ENCODE data around the gene FAM83B.

FAM83B gene

DNA sequence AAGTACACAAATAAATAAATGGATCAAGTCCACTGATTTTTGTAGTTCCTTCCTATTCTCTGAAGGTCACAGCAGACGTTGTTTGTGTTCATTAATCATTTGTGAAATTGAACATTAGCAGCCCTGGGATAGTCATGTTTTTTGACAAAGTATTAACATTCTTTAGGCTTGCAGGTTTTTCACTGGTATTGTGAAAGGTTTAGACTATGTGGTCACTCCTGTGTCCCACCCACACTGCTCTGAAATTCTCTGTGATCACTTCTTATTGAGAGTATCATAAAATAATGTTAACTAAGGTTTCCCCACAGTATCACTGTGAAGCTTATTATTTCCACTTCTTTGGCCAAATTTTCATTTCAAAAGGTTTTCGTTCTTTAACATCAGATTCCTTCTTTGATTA lies 3.5 kb downstream of the FAM83B start:
- Histone ChIP-seq H3K9me3 (no peaks in the 10 kb centered on the region), H3K27ac (no peak overlapping the region), H3K36me3 (no peaks in the 10 kb centered on the region), H3K27me3 (peaks cover 40% of the 10 kb centered on the region), H3K4me1 (ENCODE audit: control insufficient read depth in 1 of 2, insufficient read depth in 1 of 2, low read depth in 1 of 2, low read length in 1 of 2) (no peaks in the 10 kb centered on the region), H3K4me3 (ENCODE audit: low read depth in 1 of 2, low read length in 1 of 2) (no peak overlapping the region)
- TF ChIP-seq, protein P1, sequence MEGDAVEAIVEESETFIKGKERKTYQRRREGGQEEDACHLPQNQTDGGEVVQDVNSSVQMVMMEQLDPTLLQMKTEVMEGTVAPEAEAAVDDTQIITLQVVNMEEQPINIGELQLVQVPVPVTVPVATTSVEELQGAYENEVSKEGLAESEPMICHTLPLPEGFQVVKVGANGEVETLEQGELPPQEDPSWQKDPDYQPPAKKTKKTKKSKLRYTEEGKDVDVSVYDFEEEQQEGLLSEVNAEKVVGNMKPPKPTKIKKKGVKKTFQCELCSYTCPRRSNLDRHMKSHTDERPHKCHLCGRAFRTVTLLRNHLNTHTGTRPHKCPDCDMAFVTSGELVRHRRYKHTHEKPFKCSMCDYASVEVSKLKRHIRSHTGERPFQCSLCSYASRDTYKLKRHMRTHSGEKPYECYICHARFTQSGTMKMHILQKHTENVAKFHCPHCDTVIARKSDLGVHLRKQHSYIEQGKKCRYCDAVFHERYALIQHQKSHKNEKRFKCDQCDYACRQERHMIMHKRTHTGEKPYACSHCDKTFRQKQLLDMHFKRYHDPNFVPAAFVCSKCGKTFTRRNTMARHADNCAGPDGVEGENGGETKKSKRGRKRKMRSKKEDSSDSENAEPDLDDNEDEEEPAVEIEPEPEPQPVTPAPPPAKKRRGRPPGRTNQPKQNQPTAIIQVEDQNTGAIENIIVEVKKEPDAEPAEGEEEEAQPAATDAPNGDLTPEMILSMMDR (IDR thresholded peaks at IDR 0.05): no peak

DNA sequence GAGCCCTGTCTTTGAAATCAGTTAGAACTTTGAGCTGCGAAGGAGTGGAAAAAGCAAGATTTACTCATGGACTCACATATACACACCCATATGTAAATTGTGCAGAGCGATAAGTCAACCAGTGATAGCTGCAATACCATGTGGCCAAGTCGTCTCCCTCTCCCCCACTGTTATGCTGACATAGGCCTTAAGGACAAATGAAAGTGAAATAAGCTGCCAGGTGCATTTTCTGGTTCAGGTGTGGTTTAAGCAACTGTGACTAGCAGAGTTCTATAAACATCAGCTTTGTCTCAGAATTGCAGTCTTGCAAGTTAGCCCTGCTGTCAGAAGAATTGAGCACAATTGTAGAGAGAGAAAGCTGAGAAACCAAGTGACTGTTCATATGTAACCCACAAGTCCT lies 9.6 kb downstream of the FAM83B start:
- TF ChIP-seq, protein P1 (IDR thresholded peaks at IDR 0.05): no peak
- H3K4me3 ChIP-seq (ENCODE audit: low read depth in 1 of 2, low read length in 1 of 2): no peak overlapping the region

DNA sequence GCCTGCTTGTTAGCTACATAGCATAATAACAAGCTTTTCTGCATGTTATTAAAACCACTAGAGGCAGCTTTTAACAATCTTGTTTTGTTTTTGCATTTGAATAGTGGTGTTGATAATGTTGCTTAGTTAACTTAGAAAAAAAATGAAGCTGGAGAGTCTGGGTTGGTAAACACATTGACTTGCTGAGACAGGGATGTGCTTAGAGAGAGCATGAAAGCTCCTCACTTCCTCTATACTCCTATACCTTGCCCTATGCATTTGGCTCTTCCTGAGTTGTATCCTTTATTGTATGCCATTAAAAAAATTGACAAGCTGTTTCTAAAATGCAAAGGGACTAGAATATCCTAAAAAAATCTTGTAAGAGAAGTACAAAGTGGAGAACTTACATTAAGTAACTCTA lies 13.6 kb downstream of the FAM83B start:
- no peak overlapping the region for H3K4me3 ChIP-seq (ENCODE audit: low read depth in 1 of 2, low read length in 1 of 2)
- H3K27me3 ChIP-seq: no peaks in the 10 kb centered on the region
- no peak overlapping the region for H3K27ac ChIP-seq
- no peaks in the 10 kb centered on the region for H3K4me1 ChIP-seq (ENCODE audit: control insufficient read depth in 1 of 2, insufficient read depth in 1 of 2, low read depth in 1 of 2, low read length in 1 of 2)
- H3K36me3 ChIP-seq: no peaks in the 10 kb centered on the region
- TF ChIP-seq, protein P1 (IDR thresholded peaks at IDR 0.05): no peak
- H3K9me3 ChIP-seq: no peaks in the 10 kb centered on the region

More for the DNA sequence above, 9.6 kb downstream of the FAM83B start:
- no peaks in the 10 kb centered on the region for H3K4me1 ChIP-seq (ENCODE audit: control insufficient read depth in 1 of 2, insufficient read depth in 1 of 2, low read depth in 1 of 2, low read length in 1 of 2)
- no peaks in the 10 kb centered on the region for H3K9me3 ChIP-seq
- no peaks in the 10 kb centered on the region for H3K27me3 ChIP-seq
- H3K36me3 ChIP-seq: no peaks in the 10 kb centered on the region
- H3K27ac ChIP-seq: no peak overlapping the region

DNA sequence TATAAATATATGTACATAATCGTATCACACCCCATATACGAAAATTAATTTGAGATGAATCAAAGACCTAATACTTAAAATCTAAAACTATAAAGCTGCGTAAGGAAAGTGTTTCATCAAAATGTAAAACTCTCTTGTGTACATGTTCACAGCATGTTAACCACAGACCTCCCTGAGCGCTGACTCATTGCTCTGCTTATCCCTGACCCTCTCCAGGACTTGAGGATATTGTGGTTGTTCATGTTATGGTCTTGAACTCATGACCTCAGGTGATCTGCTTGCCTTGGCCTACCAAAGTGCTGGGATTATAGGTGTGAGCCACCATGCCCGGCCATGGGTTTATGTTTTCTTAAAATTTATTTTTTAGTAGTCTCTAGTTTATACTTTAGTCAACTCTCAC lies 14.2 kb downstream of the FAM83B start:
- no peaks in the 10 kb centered on the region for H3K9me3 ChIP-seq
- H3K4me3 ChIP-seq (ENCODE audit: low read depth in 1 of 2, low read length in 1 of 2): no peak overlapping the region
- H3K4me1 ChIP-seq (ENCODE audit: control insufficient read depth in 1 of 2, insufficient read depth in 1 of 2, low read depth in 1 of 2, low read length in 1 of 2): no peaks in the 10 kb centered on the region
- no peaks in the 10 kb centered on the region for H3K36me3 ChIP-seq
- H3K27me3 ChIP-seq: no peaks in the 10 kb centered on the region
- no peak overlapping the region for H3K27ac ChIP-seq
- TF ChIP-seq, protein P1 (IDR thresholded peaks at IDR 0.05): no peak

DNA sequence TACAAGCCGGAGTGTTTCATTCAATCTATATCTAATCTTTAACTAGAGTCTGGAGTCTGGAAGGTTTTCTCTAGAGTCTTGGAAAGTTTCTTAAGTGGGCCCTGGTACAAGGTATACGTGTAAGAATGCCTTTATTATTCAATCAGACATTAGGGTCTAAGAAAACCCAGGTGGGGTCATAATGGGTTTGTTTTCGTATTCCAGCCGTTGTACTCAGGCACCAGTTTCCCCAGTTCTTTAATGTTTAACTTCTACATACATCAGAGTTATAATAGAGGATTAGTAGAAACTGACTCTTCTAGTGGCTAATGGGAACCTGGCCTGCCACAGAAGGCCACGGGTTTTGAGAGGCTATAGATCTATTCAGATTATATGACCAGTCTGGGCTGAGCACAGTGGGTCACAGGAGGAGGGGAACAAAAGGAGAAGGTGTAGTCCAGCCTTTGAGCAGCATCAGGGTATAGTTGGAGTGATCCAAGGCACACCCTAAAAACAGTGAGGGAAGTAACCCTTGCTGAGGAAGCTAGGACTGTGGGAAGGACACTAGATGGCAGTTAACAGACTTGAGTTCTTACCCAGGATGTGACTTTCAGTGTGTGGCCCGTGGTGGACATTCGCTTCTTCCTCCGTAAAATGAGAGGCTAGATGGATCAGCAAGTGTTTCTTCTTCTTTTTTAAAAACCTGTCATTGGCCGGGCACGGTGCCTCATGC lies 15.5 kb downstream of the FAM83B start:
- no peaks in the 10 kb centered on the region for H3K36me3 ChIP-seq
- no peak overlapping the region for H3K4me3 ChIP-seq (ENCODE audit: low read depth in 1 of 2, low read length in 1 of 2)
- H3K4me1 ChIP-seq (ENCODE audit: control insufficient read depth in 1 of 2, insufficient read depth in 1 of 2, low read depth in 1 of 2, low read length in 1 of 2): no peaks in the 10 kb centered on the region
- H3K27me3 ChIP-seq: no peaks in the 10 kb centered on the region
- TF ChIP-seq, protein P1 (IDR thresholded peaks at IDR 0.05): no peak
- no peak overlapping the region for H3K27ac ChIP-seq
- H3K9me3 ChIP-seq: no peaks in the 10 kb centered on the region
